ENCODE data around the gene BCAS3.

The BCAS3 gene

DNA sequence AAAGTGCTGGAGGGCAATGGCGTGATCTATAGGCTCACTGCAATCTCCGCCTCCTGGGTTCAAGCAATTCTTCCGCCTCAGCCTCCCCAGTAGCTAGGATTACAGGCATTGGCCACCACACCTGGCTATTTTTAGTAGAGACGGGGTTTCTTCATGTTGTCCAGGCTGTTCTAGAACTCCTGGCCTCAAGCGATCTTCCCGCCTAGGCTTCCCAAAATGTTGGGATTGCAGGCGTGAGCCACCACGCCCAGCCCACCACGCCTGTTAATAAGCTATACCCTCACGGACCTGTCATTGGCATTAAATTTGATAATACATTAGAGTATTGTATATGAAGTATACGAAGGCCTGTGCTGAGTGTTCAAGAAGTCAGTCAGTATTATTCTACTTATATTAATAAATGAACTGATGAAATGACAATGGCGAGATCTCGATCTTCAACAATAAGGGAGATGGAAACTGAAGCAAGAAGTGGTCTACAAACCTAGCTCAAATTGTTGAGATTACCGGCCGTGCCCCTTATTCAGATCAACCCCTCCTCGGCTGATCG is 818 bp upstream of the BCAS3 start:
- DNase-seq, result no peak

DNA sequence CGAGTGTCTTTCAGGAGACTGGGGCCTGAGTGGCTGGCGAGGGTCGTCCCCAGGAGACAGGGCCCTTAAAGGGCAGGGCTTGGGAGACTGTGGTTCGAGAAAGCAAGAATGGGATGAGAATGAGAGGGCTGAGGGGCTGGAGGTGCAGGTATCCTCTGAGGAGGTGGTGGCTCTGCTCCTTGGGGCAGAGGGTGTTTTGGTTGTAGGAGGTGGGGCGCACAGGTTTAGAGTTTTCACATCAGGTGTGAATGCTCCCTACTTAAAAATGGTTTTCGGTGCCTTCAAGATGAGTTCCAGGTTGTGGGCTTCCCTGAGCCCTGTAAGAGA is 430 bp downstream of the BCAS3 start:
- no peak for DNase-seq

DNA sequence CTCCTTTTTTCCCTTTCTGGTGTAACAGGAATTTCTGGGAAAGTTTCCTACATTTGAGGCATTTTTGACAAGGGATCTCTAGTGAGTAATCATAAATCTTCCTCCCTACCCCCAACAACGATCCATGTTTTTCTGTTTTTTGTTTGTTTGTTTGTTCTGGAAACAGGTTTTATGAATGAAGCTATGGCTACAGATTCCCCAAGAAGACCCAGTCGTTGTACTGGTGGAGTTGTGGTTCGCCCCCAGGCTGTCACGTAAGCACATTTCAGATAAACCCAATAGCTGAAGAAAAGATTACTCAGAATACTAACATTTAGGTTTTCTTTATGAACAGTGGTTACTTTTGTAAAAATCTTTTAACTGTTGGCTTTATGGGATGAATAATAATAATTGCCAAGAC is 1.6 kb downstream of the BCAS3 start:
- no peak for DNase-seq

DNA sequence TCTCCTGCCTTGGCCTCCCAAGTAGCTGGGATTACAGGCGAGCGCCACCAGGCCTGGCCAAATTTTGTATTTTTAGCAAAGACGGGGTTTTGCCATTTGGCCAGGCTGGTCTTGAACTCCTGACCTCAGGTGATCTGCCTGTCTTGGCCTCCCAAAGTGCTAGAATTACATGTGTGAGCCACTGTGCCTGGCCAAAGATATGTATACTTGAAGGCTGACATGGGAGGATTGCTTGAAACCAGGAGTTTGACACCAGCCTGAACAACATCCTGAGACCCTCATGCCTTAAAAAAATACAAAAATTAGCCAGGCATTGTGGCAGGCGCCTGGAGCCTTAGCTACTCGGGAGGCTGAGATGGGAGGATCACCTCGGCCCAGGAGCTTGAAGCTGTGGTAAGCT is 3.1 kb downstream of the BCAS3 start:
- DNase-seq, result no peak

DNA sequence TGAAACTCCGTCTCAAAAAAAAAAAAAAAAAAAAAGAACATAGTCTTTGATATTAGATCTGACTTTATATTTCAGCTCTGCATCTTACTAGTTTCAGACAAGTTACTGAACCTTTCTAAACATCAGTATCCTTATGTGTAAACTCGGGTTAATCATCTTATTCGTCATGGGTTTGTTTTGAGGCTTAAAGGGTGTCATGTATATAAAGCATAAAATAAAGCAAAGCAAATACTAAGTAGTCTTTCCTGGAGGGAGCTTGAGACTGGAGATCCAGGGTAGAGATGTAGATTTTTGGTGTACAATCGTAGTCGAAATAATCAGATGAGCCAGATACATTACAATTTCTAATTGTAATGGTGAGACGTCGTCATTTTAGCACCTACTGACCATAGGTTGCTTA is 7.8 kb downstream of the BCAS3 start:
- DNase-seq, result no peak

DNA sequence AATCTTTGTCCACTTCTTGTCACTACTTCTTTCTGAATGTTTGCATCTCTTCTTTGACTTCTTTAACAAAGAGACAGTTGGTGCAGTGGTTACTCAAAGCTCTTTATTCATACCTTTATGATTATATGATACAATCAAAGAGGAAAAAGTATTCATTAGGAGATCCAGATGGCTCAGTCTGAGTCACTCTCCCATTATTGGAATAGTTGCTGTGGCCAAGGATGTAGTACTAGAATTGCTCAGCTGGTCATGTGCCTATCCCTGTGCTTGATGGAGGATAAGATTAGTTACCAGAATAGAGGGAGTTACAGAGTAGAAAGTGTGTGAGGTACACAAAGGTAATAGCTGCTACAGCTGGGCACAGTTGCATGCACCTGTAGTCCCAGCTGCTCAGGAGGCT is 18.3 kb downstream of the BCAS3 start:
- no peak for DNase-seq

DNA sequence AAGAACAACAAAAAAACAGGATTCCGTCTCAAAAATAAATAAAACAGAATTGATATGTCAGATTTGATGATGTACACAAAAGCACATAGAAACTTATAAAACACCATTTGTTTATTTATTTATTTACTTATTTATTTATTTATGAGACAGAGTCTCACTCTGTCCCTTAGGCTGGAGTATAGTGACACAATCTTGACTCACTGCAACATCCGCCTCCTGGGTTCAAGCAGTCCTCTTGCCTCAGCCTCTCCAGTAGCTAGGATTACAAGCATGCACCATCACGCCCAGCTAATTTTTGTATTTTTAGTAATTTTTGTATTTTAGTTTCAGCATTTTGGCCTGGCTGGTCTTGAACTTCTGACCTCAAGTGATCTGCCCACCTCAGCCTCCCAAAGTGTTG is 21.4 kb downstream of the BCAS3 start:
- no peak for DNase-seq

DNA sequence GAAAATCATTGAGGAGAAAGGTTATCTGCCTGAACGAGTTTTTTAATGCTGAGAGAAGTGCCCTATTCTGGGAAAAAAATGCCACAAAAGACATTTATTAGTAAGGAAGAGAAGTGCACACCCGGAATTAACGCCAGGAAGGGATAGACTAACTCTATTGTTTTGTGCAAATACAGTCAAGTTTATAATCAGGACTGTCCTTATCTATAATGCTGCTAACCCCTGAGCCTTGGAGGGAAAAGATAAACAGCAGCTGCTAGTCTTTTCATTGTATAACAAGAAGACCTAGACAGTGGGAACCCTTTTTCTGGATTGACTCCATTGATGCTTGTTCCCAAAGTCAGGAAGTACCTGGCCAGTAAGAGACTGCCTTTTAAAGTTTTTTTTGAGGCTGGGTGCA is 26.5 kb downstream of the BCAS3 start:
- no peak for DNase-seq

DNA sequence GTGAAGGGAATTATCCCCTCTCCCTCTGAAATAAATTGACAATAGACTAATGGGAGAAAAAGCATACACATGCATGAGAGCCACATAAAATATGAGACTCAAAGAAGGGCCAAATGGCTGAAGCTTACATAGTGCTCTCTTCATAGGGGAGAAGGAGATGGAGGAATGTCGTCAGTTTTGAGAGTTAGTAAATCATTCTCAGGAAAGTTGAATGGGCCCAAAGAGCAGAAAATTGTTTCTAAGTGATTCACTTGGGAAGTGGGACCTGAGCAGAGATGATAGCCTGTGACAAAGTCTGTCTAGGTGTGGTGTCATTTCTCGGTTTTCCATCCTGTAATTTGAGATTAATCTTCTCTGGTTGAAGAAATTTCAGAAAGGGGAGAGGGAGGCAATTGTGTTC is 35.0 kb downstream of the BCAS3 start:
- DNase-seq, result no peak

DNA sequence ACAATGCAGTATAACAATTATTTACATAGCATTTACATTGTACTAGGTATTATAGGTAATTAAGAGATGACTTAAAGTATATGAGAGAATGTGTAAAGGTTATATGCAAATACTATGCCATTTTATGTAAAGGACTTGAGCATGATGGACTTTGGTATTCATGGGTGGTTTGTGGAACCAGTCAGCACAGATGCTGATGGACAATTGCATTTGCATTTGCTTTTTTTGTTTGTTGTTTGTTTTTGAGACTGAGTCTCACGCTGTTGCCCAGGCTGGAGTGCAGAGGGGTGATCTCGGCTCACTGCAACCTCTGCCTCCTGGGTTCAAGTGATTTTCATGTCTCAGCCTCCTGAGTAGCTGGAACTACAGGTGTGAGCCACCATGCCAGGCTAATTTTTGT is 36.0 kb downstream of the BCAS3 start:
- no peak for DNase-seq

DNA sequence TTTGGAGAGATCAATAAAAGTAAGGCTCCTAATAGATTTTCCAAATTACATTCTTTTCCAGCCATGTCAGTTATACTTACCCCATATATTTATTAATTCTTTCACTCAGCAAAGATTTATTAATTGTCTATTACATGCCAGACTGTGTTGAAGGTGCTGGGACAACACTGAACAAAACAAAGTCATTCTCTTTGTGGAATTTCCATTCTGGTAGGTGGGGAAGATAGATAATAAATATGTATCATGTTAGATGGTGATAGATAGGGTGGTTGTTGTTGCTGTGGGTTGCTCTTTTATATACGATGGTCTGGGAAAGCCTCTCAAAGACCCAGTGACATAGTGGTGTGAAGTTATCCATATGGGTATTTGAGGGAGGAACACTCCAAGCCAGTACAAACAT is 39.1 kb downstream of the BCAS3 start:
- no peak for DNase-seq

DNA sequence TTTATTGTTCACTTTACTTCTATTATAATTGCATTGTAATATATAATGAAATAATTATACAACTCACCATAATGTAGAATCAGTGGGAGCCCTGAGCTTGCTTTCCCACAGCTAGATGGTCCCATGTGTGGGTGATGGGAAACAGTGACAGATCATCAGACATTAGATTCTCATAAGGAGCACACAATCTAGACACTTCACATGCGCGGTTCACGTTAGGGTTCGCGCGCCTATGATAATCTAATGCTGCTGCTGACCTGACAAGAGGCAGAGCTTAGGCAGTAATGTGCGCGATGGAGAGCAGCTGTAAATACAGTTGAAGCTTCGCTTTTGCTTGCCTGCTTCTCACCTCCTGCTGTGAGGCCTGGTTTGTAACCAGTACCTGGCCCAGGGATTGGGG is 40.2 kb downstream of the BCAS3 start:
- DNase-seq, result no peak

DNA sequence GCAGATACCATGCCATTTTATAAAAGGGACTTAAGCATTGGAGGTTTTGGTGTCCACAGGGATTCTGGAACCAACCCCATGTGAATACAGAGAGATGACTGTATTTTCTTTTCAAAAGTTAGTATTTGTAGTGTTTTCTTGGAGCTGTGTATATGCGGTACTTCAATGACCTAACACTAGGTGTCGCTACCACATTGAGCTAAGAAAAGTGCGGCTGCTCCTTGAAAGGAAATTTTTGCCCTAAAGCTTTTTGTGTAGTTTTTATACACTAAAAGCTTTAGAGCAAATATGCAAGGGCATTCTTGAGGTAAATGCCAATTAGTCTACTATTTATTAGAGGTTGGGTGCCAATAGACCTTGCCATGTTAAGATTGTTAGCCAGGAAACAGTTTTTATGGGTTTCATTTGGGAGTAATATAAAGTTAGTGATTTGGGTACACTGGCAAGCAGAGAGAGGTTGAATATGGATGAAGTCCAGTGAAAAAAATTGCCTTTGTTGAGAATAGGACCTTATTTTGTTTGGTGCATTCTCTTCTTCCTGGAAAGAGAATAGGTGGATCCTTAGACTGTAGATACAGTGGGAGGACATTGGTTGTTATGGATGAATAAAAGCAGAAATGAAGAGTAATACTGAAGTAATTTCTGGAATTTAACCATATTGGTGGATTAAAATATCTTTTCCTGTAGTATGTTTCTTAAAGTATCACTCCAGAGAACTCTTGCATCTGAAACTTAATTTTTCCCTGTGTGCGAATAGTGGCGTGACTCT is 43.3 kb downstream of the BCAS3 start:
- no peak for DNase-seq

DNA sequence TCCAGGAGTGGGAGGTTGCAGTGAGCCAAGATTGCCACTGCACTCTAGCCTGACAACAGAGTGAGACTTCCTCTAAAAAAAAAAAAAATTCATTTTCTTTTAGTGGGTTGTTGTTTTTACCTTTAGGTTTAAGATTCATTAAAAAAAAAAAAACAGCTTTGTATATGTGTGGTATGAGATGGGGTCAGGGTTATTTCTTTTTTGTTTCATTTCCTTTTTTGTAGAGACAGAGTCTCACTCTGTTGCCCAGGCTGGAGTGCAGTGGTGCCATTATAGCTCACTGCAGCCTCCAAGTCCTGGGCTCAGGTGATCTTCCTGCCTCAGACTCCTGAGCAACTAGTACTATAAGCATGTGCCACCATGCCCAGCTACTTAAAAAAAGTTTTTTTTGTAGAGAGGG is 47.0 kb downstream of the BCAS3 start:
- no peak for DNase-seq

DNA sequence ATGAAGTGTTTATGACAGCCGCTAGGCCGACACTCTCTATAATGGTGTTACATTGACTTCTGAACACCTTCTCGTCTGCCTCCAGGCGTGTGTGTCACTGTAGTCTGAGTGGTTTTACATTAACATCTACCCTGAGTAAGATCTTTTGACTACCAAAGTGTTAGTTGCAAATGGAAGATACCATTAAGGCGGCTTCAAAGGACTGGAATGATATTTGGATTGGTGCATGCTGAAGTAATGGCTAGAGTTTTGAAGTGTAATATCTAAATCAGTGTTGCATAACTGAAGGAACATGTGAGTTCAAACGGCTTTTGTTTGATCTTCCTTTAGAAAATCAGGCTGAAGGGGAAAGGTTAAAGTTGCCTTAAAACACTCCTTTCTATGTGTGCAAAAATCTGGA is 52.2 kb downstream of the BCAS3 start:
- no peak for DNase-seq

DNA sequence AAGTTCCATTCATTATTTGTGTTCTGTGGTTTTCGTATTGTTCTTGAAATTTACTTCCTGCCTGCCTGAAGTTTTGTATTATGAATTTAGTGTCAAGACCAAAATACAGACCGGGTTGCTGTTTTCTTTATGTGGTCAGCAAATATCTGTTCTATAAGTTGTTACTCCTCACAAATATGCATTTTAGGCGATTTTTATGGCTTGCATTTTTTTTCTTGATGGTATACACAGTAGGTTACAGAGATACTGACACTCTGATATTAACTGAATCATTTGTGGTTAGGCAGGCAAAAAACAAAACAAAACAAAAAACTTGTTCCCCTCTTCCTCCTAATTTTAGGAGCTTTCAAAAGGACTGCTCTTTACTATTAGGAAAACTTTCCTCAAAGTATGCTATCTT is 52.6 kb downstream of the BCAS3 start:
- DNase-seq, result no peak

DNA sequence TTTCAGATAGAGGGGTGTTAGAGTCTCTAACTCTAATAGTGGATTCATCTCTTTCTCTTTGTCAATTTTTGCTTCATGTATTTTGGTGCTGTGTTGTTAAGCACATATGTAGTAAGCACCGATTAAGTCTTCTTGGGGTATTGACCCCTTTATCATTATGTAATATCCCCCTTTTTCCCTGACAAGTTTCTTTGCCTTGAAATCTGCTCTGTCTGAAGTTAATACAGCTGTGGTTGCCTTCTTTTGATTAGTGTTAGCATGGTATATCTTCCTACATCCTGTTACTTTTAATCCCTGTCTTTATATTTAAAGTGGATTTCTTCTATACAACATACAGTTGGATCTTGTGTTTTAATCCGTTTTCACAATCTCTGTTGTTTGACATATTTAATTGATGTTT is 60.6 kb downstream of the BCAS3 start:
- no peak for DNase-seq

DNA sequence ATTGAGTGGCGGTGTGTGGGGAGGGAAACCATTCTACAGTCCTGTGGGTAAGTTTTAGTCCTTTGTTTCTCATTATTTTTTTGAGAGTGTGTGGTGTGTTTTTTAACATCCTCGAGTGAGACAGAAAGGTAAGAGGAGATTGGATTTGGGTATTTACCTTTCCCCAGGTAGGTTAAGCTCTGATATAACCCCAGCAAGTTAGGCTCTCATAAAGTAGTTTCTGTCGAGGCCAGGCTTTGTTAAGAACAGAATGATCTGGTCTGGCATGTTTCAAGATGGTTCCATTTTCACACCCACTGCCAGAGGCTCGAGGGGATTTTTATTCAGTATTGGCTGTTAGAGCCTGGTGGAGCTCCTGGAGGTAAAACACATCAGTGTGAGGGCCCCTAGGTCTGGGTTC is 62.9 kb downstream of the BCAS3 start:
- DNase-seq, result no peak

DNA sequence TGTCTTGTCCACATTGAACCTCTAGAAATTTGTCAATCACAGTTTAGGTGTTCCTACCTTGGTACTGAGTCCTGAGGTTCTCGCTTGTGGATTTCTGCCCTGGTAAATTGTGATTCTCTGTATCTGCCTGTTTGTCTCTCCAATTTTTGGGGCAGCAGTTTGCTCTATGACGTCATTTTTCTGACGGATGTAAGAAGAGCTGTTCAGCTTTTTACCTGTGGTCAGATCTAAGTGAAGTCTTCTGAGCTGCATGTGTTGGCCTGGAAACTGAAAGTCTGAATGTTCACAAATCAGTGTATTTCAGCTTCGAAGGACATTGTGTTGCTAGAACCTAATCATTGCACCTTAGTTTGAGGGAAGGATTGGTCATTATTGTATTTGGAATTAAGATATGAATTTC is 63.4 kb downstream of the BCAS3 start:
- DNase-seq, result no peak

DNA sequence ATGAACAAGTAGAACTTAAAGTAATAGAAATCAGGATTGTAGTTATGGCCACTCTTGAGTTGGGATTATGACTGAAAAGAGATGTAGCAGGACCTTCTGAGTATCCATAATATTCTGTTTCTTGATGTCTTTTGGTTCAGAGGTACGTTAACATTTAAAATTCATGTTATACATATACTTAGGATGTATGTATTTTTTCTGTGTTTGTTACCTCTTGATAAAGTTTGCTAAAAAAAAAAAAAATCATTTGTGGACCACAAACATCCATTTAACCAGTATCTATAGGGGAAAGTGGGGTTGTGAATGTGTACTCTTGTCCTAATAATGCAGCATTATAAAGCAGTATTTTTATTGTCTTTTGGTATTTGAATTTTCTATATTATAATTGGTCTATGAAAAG is 65.6 kb downstream of the BCAS3 start:
- no peak for DNase-seq

DNA sequence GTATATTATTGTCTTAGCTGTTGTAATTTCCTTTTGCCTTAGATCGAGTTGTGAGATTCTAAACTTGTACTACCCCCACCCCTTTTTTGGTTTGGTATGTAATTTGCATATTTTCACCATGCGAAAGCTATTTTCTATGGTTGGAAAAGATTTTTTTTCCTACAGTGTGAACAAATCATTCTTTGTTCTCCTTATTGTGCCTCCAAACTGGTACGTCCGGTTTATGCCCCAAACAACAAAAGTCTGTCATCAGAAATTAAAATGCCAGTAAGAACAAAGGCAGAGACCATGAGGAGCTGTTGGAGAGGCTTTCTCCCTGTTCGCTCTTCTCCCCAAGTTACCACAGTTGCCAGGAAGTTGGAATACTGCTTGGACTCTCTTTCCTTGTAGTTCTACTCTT is 66.1 kb downstream of the BCAS3 start:
- DNase-seq, result no peak

DNA sequence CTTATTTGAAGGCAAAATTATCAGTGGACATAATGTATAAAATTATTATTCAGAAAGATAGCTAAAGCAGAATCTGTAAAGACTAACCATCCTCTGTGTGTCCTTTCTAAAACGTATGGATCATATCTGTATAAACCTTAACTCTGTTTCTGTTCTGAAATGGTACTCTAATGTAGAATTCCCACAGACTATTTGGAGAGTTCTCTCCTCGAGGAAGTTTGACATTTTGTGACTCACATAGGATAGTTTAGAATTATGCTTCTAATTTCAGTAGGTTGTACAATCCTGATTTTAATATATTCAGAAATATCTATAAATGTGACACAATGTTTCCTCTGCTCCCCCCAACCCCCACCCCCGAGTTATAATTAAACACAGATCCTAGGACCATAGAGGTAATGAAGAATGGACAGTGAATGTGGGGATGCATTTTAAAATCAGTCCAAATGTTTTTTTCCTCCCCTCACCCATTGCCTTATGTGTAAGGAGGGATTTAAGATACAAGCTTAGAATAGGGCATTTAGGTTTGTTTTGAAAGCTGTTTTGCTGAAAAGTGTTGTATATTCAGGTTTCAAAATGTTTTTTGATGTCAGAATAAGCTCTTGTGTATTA is 66.8 kb downstream of the BCAS3 start:
- no peak for DNase-seq

DNA sequence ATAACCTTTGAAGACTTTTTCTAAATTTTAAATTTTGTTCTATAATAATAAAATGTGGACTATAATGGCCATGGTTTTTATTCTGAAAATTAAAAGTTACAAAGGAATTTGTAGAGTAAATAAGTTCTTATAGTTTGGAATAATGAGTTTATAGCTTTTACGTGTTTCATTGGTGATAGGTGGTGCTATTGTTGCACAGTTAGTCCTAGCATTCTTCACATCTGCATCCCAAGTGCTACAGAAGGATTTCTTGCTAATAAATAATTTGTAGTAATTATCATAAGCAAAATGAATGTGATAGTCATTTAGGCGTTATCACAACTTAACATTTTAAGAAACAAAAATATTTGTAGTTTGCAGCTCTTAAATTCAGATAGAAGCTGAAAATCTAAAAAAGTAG is 67.9 kb downstream of the BCAS3 start:
- no peak for DNase-seq

DNA sequence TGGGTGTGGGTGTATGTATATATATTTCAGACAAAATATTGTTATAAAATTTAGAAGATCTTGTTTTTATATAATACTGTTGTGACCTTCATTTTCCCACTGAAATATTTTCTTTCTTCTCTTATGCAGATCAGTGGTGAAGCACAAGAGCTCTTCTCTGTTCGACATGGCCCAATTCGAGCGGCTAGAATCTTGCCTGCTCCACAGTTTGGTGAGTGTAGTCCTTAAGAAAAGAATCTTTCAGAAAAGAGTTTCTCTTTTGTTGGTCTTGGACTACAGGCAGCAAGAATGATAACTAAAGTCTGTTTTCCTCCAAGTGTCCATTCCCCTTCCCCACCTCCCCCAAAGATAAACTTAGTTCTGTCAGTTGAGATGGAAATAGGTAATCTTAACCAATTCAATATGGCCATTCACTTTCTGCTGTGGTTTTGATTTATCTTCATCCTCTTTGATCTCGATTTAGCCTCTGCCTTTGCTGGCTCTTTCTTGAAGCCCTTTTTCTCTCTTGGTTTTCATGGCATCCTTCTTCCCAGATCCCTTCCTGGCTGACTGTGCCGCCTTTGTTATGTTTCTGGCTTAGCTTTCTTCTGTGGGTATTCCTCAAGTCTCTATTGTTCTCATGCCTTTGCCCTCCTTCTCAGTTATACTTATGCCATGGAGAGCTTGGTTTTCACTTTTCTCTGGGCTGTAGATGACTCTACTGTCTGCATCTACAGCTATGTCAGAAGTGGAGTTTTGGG is 69.6 kb downstream of the BCAS3 start:
- no peak for DNase-seq
